HG03442 (cell line): ENCODE results near the gene LCE3D.

Experiments used
- ATAC-seq: cut with Tn5 transposase; IDR thresholded peaks from one replicate; pipeline ENCODE4 v1.9.1; 2021; ENCODE audit warnings: mild to moderate bottlenecking, moderate library complexity; ENCODE audit not compliant: unreplicated experiment

The LCE3D gene

DNA sequence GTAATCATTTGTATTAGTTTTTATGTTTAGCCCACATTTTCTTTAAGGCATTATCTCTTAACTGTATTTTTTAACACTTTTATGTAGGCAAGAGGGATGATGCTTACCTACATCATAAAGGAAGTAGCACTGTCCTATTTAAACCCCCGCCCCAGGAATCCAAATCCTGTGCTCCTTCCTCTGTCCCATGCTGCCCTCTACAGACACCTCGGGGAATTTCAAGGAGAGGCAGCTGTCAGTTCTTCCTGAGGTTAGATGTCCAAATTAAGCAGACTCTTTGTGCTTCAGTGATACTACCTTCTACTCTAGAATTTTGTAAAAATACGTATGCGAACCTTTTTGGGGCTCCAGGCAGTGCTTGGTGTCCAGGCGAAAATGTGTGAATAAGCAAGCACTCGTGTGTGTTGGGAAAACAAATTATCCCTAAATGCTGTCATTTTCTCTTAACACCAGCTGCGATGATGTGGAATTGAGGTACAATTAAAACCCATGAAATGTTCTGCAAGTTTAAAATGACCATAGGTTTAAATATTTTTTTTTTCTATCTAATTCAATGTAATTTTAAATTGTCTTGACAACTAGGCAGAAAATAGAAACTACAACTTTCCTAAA lies 46.9 kb downstream of the LCE3D start:
- no peak for ATAC-seq
